Heart left ventricle (tissue), 16 donors: ENCODE results near the gene ABCB1. TPM values are rescaled to one million over a fixed set of nuclear protein-coding genes. Genes with fewer than 3 reads are reported as not detected.

Source experiments
- ATAC-seq, 4 donors: fragments of 200-7000 bp; cut with Tn5 transposase; one replicate each; pipeline ENCODE4 v1.9.1; 2020 to 2022; ENCODE audit warnings: moderate library complexity in 4 of 4, mild to moderate bottlenecking in 3 of 4, moderate number of reproducible peaks in 1 of 4
- DNase-seq, 5 donors: peaks; one replicate each; pipeline ENCODE4 v3.0.0-alpha.2; 2020
- H3K27ac ChIP-seq, 12 donors: fragments of 200-600 bp; sonication (generic) in 4 of 12; one replicate each; pipeline versions ENCODE4 v1.5.0 to v1.8.0; 2016 to 2022; ENCODE audit warnings: mild to moderate bottlenecking in 2 of 12
- H3K27me3 ChIP-seq, 9 donors: fragments of 200-600 bp; sonication (generic) in 2 of 9; one replicate each; pipeline versions ENCODE4 v1.5.1 to v1.8.0; 2016 to 2022; ENCODE audit warnings: mild to moderate bottlenecking in 3 of 9
- H3K36me3 ChIP-seq, 9 donors: fragments of 200-600 bp; sonication (generic) in 2 of 9; one replicate each; pipeline versions ENCODE4 v1.5.0 to v1.8.0; 2018 to 2022; ENCODE audit warnings: mild to moderate bottlenecking in 2 of 9
- H3K4me1 ChIP-seq, 12 donors: fragments of 200-600 bp; sonication (generic) in 4 of 12; one replicate each; pipeline versions ENCODE4 v1.5.0 to v1.8.0; 2016 to 2022; ENCODE audit warnings: mild to moderate bottlenecking in 3 of 12
- H3K4me3 ChIP-seq, 12 donors: fragments of 200-600 bp; sonication (generic) in 4 of 12; one replicate each; pipeline versions ENCODE4 v1.5.0 to v1.8.0; 2017 to 2022; ENCODE audit warnings: mild to moderate bottlenecking in 9 of 12, moderate library complexity in 4 of 12
- H3K9me3 ChIP-seq, 12 donors: fragments of 200-600 bp; sonication (generic) in 4 of 12; one replicate each; pipeline versions ENCODE4 v1.5.0 to v1.8.0; 2016 to 2022; ENCODE audit warnings: mild to moderate bottlenecking in 1 of 12
- CTCF ChIP-seq, 12 donors: fragments of 200-600 bp; sonication (generic) in 4 of 12; IDR thresholded peaks; one replicate each; pipeline versions ENCODE4 v1.5.0 to v1.8.0; 2018 to 2022; ENCODE audit warnings: antibody characterized with exemption in 12 of 12, mild to moderate bottlenecking in 5 of 12
- POLR2A ChIP-seq, 2 donors: fragments of 450-650 bp; IDR thresholded peaks; one replicate each; pipeline ENCODE4 v1.6.1; 2017; ENCODE audit warnings: antibody characterized with exemption in 2 of 2, mild to moderate bottlenecking in 2 of 2, moderate library complexity in 2 of 2
- WGBS, 4 donors: extraction: QIAGEN DNeasy Blood & Tissue Kit in 2 of 4; methylation state at CpG; one replicate each; pipeline versions ENCODE4 v1.1.5 to v1.1.7; 2013 to 2018; 5-methylcytosine and 5-hydroxymethylcytosine counted together
- intact Hi-C, 10 donors: fragments of 100-400 bp; cut with DNase I; formaldehyde crosslinking; loops; one replicate each; pipeline versions ENCODE4 v1.11.1 to v1.14.2; 2022
- polyA plus RNA-seq, 2 donors: library from polyadenylated mRNA; stranded (reverse); fragments of 200-250 nt; gene quantifications; one replicate each; pipeline ENCODE4 v1.2.3, GENCODE V29; 2013
- total RNA-seq, 9 donors: library from RNA; depleted of rRNA in 2 of 9; stranded (reverse); fragments of >200 nt in 2 of 9; fragmentation: NEBNext Ultra II Directional in 3 of 9; extraction: Animal tissue kit (Norgen Biotek cat#: 25700) in 3 of 9; gene quantifications; one replicate each; pipeline versions ENCODE4 v1.1.0 to v1.2.4, GENCODE V29; 2016 to 2023
- donor health status: ischemic (EF 13 %, LVEDD 7.1; RV severe dilation, severe dysfunction).
- donor health status: healthy with polysubstance abuse.
- donor health status: DM: no; HTN: yes; CAD: no.
- donor health status: DM: no; HTN: no; CAD: no.
- donor health status: ischemic (EF 25% LVEDD 6.9; RV normal size, moderate dysfunction).
- donor health status: ischemic (EF 25% LVEDD 5.7; RV mildly dilated, moderate dysfunction).
- donor health status: healthy.
- donor health status: DM: yes; HTN: yes; CAD: no.
- donor health status: ischemic (EF 35%, LVEDD 5.7; RV mildly dilated, moderate dysfunction).
- donor health status: nonischemic (EF 11% LVEDD 7.7; RV severe dilation, severe dysfunction).
- donor health status: DM: yes; HTN: yes; CAD: no.
- donor health status: PGD.
- donor health status: ischemic (EF 29% LVEDD 5.4; RV normal size, mild dysfunction).
- donor health status: nonischemic (EF 23%, LVEDD 6.1; RV moderate dilation, normal function).

The ABCB1 gene
- total and polyA plus RNA-seq, 11 donors = 0.82 to 9.2 (median 6.1) TPM

GRCh38 chr7:87483131-87483530 is 117.6 kb downstream of the ABCB1 start:
- DNase-seq (no peak), ATAC-seq (no peak)
- H3K27ac ChIP-seq = no peak overlapping the region
- no peaks in the 10 kb centered on the region for H3K27me3 ChIP-seq
- no peak overlapping the region for H3K4me3 ChIP-seq
- WGBS, 4 donors = 83 to 88% (median 85%) methylated on average over 1 to 2 of the region's 2 CpGs
- no peaks in the 10 kb centered on the region for H3K9me3 ChIP-seq
- intact Hi-C loops = no loop called here
- H3K36me3 ChIP-seq = no peaks in the 10 kb centered on the region
- no peaks in the 10 kb centered on the region for H3K4me1 ChIP-seq
- TF ChIP-seq CTCF (IDR thresholded peaks at IDR 0.05) = no peak
- TF ChIP-seq POLR2A (IDR thresholded peaks at IDR 0.05) = no peak

GRCh38 chr7:87482115-87482514 is 118.6 kb downstream of the ABCB1 start:
- no peak for DNase-seq
- intact Hi-C loops = no loop called here
- no peaks in the 10 kb centered on the region for H3K36me3 ChIP-seq
- 74 to 86% (median 79%) methylated on average over 3 of the region's 3 CpGs for WGBS, 4 donors
- no peak for TF ChIP-seq CTCF (IDR thresholded peaks at IDR 0.05)
- no peak for TF ChIP-seq POLR2A (IDR thresholded peaks at IDR 0.05)
- H3K27ac ChIP-seq = no peak overlapping the region
- ATAC-seq = no peak
- H3K9me3 ChIP-seq = no peaks in the 10 kb centered on the region
- H3K4me3 ChIP-seq = no peak overlapping the region
- H3K4me1 ChIP-seq = no peaks in the 10 kb centered on the region
- no peaks in the 10 kb centered on the region for H3K27me3 ChIP-seq

GRCh38 chr7:87480386-87480785 is 120.3 kb downstream of the ABCB1 start:
- Histone ChIP-seq H3K9me3 (no peaks in the 10 kb centered on the region), H3K27ac (no peak overlapping the region), H3K36me3 (no peaks in the 10 kb centered on the region), H3K4me3 (no peak overlapping the region), H3K27me3 (peaks cover 0 to 15% (median 0%) of the 10 kb centered on the region in 9 donors), H3K4me1 (peaks cover 0 to 9% (median 3%) of the 10 kb centered on the region in 12 donors)
- 90 to 96% (median 94%) methylated on average over 2 of the region's 2 CpGs for WGBS, 4 donors
- ATAC-seq (no peak), DNase-seq (no peak)
- TF ChIP-seq CTCF (IDR thresholded peaks at IDR 0.05) (no peak), POLR2A (IDR thresholded peaks at IDR 0.05) (no peak)
- intact Hi-C loops = no loop called here

- DNase-seq (no peak), ATAC-seq (no peak)
- no peak overlapping the region for H3K4me3 ChIP-seq
- H3K4me1 ChIP-seq = peaks cover 0 to 13% (median 3%) of the 10 kb centered on the region in 12 donors
- intact Hi-C loops = no loop called here
- H3K27ac ChIP-seq = no peak overlapping the region
- WGBS, 4 donors = 66 to 71% (median 68%) methylated on average over 2 of the region's 2 CpGs
- no peak for TF ChIP-seq CTCF (IDR thresholded peaks at IDR 0.05)
- TF ChIP-seq POLR2A (IDR thresholded peaks at IDR 0.05) = no peak
- no peaks in the 10 kb centered on the region for H3K9me3 ChIP-seq
- H3K36me3 ChIP-seq = no peaks in the 10 kb centered on the region
- H3K27me3 ChIP-seq = peaks cover 0 to 17% (median 0%) of the 10 kb centered on the region in 9 donors
Measured at GRCh38 chr7:87479951-87480350, 120.7 kb downstream of the ABCB1 start.
